Measurements from ENCODE around the gene MICU2.

The MICU2 gene

DNA sequence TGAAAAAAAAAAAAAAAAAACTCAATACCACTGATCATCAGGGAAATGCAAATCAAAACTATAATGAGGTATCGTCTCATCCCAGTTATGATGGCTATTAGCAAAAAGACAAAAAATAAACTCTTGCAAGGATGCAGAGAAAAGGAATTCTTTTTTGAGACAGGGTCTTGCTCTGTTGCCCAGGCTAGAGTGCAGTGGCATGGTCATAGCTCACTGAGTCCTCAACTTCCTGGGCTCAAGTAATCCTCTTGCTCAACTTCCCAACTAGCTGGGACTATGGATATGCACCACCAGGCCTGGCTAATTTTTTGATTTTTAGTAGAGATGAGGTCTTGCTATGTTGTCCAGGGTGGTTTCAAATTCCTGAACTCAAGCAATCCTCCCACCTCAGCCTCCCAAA, 59.5 kb downstream of the MICU2 start:
- DNase-seq (ENCODE audit: low spot score): no peak

DNA sequence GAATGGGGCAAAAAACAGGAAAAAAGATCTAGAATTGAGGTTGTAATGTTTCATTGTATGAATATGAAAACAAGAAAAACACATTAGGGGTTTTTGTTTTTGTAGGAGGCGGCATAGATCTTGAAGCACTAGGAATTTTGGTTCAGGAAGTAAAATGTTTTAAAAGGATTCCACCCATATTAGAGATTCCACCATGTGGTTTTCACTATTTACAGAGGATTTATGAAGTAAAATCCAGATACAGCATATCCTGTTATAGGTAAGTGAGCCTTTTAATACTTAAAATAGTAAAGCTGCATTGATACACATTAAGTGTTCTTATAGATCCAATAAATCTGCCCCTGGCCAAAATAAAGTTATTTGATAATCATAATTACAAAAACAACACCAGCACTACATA, 61.4 kb downstream of the MICU2 start:
- no peak for DNase-seq (ENCODE audit: low spot score)

DNA sequence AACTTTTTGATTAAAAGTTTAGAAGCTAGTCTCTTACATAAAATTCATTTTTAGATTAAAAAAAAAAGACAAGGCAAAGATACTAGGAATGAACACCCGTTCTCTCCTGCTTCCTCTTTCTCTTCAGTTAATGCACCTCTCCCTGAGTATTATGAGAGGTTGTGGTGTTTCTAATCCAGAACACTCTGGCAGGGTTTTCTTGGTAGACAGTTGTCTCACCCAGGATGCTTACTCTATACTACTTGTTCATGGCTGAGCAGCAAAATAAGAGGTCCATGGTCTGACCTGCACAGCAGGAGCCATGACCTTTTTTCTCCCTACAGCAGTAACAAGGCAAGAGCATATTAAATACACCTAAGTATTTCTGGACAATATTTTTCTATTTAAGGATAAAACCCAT, 62.0 kb downstream of the MICU2 start:
- no peak for DNase-seq (ENCODE audit: low spot score)

DNA sequence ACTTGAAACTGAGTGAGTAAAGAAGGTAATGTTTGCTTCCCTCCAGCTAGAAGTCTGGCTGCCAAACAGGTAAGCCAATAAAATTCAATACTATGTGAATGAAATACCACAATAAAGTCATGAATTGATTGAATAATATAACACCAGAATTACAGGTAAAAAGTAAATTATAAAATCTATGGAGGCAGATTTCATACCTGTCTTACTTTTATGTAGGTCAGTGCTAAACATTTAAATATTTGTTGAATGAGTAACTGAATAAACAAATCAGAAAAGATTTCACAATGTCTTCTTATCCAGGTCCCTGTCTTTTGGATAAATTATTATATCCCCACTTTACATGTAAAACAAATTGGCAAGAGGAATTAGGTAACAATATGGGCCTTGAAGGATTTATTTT, 62.7 kb downstream of the MICU2 start:
- no peak for DNase-seq (ENCODE audit: low spot score)

DNA sequence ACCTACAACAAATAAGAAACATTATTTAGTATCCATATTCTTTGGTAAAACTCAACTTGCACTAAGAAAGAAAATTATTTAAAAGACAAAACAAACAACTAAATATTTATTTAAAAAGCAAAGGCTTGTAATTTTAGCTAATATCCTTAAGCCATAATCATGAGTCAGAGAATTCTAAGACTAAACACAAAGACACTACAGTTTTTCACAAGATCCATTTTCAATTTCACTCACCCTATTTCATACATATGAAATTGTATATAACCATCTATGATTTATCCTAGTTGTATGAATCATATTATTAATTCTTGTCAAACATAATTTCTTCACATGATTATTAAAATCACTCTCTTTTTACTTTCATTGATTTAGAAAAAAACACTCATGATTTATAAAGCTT, 64.3 kb downstream of the MICU2 start:
- no peak for DNase-seq (ENCODE audit: low spot score)

DNA sequence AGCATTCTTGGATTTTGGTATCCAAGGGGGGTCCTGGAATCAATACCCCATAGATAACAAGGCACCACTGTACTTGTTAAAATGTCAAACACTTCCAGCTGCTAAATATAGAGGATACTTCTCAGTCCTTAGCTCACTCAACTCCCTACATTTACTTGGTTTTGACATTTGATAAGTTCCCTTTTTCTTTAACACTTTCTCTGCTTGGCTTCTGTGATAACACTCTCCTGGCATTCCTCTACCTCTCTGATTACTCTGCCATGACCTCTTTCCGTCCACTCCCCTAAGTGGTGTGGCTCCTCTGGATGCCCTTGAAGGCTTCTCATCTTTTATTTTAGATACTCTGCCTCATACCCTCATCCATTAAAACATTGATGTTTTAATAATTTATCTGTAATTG, 65.2 kb downstream of the MICU2 start:
- DNase-seq (ENCODE audit: low spot score): no peak

DNA sequence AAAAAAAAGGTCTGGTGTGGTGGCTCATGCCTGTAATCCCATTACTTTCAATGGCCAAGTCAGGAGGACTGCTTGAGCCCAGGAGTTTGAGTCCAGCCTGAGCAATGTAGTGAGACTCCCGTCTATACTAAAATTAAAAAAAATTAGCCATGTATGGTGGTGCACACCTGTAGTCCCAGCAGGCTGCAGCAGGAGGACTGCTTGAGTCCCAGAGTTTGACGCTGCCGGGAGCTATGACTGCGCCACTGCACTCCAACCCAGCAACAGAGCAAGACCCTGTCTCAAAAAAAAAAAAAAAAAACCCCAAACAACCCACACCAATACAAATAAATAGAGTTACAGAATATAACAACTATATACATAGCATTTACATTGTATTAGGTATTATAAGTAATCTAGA, 65.7 kb downstream of the MICU2 start:
- DNase-seq (ENCODE audit: low spot score): no peak

DNA sequence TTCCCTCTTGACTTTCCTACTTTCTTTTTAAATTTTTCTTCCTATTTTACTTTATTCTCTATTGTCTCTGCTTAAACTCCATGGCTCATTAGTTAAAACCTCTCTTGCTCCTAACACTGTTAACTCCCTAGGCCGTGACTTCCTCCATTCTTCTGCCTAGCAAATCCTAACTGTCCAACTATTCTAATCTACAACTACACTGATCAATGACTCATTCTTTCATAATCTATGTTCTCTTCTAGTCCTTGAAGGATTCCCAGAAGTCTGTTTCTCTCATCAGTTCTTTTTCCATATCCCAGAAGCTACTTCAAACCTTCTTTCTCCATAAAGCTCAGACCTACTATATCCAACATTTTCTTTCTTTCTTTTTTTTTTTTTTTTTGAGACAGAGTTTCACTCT, 66.9 kb downstream of the MICU2 start:
- no peak for DNase-seq (ENCODE audit: low spot score)

DNA sequence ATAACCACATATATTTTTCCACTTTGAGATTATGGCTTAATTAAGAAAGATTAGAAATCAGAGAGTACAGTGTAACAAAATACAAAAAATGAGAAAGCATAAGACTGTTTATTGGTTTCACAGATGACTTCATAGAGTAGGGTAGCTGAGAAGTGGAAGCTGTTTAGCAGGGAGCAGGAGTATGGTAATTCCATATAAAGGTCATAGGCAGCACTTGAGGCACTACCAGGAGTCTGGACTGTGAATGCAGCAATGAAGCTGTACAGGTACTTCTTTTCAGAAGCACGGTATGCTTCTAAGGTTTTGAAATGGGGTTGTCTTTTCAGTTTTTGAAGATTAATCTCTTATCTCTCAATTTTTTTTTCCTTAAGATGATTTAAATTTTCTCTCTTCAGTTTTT, 69.2 kb downstream of the MICU2 start:
- DNase-seq (ENCODE audit: low spot score): no peak

DNA sequence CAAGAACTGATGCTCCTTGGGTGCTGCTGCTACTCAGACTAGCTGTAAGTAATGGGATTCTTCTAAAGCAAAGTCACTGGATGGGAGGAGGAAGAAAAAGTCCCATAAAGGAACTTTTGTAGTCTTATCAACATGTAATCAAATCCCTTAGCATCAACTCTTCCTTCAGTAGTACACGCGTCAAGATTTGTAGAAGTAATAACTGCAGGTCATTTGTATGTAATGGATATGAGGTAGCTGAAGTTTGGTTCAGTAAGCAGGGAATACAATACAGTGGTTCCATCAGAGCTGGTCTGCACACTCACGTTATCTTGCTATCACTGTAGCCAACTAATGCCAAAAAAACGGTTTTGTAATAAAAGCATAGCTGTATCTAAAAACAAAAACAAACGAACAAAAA, 72.5 kb downstream of the MICU2 start:
- DNase-seq (ENCODE audit: low spot score): no peak

DNA sequence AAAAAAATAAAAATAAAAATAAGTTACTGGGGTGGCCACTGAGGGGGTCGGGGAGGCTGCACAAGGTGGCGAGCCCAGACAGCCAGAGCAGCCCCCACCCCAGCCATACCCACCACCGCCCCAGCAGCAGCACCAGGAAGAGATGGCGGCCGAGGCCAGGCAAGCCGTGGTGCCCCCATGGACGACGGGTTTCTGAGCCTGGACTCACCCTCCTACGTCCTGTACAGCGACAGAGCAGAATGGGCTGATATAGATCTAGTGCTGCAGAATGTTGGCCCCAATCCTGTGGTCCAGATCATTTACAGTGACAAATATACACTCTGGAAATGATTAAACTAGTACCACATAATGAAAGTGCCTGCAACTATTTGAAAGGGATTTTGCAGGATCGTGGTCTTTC, 73.3 kb downstream of the MICU2 start:
- no peak for DNase-seq (ENCODE audit: low spot score)

DNA sequence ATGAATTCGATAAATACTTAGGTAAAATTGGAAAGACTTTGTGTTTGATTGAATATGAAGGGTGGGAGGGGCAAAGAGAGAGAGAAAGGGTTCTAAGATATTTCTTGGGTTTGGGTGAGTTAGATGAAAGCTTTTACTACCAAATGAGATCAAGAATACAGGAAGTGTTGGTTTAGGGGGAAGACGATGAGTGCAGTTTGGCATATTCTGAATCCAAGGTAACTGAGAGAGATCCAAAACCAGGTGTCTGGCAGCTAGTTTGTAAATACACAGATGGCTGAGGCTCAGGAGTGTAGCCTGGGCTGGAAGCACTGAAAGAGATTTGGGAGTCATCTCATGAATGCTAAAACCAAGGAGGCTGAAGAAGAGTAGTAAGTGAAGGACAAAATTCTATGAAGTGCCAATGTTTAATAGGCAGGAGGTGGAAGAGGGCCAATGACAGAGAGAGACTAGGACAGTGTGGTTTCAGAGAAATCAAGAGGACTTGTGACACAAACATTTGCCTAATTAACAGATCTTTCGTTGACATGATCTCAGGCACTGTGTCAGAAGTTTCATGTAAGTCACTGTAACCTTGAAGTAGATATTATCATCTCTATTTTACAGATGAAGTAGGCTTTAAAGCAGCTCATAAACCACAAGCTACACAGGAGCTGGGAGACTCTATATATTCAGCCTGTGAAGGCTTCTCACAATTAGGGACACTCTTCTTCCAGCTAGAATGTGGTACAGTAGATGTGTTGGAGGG, 74.7 kb downstream of the MICU2 start:
- no peak for DNase-seq (ENCODE audit: low spot score)

DNA sequence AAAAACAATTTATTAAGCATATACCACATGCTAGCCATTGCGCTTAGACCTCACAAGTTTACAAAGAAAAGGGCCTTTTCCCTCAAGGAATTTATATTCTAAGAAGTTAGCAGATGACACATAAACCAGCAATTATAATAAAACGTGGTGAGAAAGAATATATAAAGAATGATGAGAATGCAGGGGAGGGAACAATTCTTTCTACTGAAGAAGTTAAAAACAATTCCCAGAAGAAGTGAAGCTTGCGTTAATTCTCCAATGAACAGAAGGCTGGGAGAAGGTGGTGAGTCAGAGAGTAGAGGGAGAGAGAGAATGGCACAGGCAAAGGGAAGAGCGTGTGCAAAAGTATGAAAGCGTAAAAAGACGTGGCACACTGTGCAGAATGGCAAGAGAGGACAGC, 75.4 kb downstream of the MICU2 start:
- peak; percentile 57 for DNase-seq (ENCODE audit: low spot score)

DNA sequence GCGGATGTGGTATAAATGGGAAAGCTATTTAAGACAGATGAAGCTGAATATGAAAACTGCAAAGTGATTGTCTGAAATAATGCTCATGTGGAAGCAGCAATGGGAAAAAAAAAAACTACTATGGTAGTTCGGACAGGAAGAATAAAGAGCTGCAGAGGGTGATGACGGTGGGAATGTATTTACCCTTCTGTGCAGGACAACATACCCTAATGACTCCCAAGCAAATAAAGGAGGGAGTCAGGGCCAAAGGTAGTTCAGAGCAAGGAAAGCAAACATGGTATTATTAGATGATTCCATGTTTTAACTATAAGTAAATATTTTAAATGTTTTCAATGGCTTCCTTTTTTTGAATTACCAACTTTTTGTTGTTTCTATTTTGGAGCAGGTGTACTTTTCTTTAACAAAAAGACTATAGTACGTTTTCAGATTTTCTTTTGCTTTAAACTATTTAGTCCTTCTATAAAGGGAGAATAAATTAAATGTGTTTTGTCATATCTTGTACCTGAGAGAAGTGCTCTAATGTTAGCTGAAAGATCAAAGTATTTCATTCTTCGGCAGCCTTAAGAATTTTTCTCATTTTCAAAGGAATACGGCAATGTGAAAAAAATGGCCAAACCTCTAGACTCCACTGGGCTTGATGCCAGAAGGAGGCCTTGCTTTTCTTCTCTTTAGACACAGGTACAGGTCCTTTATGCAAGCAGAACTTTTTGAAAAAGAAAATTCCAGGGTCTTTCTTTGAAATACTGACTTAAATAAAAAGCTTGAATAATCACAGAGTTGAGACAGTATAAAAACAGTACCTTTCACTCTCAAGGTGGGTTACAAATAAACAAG, 77.0 kb downstream of the MICU2 start:
- no peak for DNase-seq (ENCODE audit: low spot score)

DNA sequence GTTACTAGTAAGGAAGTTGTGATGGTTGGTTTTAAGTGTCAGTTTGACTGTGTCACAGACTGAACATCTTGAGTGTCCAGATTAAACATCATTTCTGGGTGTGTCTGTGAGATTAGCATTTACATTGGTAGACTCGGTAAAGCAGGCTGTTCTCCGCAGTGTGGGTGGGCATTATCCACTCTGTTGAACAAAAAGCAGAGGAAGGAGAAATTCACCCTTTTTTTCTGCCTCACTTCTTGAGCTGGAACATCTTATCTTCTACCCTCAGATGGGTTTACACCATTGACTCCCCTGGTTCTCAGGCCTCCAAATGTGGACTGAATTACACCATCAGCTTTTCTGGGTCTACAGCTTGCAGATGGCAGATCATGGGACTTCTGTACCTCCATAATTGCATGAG, 81.1 kb downstream of the MICU2 start:
- no peak for DNase-seq (ENCODE audit: low spot score)

DNA sequence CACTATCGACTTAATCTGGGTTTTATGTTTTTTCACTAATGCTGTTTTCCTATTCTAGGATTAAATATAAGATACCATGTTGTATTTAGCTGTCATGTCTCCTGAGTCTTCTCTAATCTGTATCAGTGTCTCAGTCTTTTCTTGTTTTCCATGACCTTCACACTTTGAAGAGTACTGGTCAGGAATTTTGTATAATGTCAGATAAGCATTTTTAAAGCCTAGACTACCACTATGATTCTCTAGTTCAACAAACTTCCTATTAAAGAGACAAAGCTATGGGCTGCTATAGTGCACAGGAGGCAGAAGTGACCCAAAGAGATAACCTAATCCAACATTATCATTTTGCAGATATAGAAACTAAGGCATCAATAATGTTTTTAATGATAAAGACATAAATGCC, 81.8 kb downstream of the MICU2 start:
- no peak for DNase-seq (ENCODE audit: low spot score)

DNA sequence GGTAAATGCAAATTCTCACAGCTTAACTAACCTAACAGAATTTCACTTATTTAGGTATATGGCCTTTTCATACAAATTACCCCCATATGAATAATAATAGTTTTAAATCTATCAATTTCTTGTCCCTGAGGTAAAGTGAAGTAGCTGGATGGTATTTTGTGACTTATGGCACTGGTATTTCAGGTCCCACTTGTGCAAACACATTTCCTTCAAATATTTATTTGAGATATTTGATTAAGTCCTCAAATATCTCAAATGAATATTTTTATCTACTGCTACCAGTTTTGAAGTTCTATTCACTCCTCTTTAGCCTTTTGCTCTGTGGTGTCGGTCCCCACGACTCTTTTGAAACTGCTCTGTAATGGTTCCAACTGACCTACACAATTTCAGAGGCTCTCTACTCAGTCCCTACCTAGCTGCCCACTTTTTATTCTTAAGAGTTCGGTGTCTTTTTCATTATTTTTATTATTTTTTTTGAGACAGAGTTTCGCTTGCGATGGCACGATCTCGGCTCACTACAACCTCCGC, 85.3 kb downstream of the MICU2 start:
- no peak for DNase-seq (ENCODE audit: low spot score)

DNA sequence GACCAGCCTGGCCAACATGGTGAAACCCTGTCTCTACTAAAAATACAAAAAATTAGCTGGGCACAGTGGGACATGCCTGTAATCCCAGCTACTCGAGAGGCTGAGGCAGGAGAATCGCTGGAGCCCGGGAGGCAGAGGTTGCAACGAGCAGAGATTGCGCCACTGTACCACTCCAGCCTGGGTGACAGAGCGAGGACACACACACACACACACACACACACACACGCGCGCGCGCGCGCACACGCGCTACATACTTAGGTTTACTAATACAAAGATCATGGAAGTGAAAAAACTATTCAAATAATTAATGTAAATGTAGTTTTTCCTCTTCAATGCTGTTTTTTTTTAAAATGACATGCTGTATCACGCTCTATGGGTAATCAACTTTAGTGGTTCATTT, 86.4 kb downstream of the MICU2 start:
- no peak for DNase-seq (ENCODE audit: low spot score)

DNA sequence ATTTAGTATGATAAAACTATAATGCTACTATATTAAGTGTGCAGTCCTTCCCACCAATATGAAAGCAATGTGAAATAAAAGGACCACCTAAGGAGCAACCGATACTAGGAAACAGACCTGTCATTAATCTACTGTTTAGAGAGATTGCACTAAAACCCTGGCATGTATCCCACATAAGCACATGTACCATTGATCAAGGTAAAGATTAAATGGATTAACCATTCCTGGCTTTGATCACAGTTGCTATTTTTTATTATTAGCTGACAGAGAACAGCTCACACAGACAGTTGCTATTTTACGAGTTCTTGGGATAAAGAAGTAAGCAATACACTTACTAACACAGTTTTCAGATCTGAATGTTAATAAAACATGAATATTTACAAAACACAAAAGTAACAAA, 87.2 kb downstream of the MICU2 start:
- DNase-seq (ENCODE audit: low spot score): no peak

DNA sequence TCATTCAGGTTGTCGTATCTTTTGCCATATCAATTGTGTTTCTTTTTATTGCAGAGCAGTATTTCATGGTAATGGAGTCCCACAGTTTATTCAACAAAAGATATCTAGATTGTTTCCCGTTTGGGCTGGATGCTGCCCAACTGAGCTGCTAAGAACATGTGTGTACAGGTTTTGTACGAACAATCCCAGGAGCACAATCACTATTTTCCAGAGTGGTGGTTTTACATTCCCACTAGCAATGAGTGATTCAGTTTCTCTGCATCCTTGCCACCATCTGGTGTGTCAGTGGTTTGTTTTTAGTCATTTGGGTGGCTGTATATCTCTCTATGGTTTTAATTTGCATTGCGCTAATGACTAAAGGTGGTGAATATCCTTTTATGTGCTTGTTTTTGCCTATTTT, 92.1 kb downstream of the MICU2 start:
- peak; percentile 15 for DNase-seq (ENCODE audit: low spot score)

DNA sequence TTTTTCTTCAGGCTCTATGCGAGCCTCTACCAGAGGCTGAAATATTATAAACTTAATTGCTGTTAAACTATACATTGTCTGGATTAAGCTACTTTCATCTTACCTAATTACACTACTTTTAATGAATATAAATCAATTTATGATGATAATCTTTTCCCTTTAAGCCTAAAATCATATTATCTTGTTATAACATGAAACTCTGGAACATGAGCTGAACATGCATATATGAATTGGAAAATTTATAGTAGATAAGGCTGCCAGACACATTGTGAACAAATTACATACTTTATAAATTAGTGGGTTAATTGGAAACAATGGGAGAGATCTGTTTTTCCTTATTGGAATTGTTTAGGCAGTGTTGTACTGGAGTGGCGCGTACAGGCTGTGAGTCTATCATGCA, 99.6 kb downstream of the MICU2 start:
- DNase-seq (ENCODE audit: low spot score): no peak

DNA sequence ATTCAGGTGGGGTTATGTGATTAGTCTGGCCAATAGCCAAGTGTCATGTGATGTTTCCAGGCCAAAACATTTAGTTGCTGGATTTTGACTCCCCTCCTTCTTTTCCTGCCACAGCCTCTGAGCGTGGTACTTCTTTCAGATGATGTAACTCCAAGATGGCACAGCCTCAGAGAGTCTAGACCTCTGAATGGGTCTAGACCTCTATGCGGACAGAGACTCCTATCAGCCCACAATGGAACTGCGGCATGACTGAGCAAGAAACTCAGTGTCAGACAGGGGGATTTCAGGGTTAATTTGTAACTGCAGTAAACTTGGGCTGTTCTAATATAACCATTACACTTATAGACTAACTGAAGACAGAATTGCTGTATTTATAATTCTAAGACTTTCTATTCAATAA, 102.3 kb downstream of the MICU2 start:
- DNase-seq (ENCODE audit: low spot score): no peak

DNA sequence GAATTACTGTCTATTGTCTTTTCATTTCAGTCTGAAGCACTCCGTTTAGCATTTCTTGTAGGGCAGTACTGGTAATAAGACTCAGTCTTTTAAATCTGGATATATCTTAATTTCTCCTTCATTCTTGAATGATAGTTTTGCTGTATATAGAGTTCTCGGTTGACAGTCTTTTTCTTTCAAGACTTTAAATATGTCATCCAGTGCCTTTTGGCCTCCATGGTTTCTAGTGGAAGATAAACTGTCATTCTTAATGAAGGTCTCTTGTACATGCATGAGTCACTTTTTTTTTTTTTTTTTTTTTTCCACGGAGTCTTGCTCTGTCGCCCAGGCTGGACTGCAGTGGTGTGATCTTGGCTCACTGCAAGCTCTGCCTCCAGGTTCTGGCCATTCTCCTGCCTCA, 117.6 kb downstream of the MICU2 start:
- DNase-seq (ENCODE audit: low spot score): no peak

DNA sequence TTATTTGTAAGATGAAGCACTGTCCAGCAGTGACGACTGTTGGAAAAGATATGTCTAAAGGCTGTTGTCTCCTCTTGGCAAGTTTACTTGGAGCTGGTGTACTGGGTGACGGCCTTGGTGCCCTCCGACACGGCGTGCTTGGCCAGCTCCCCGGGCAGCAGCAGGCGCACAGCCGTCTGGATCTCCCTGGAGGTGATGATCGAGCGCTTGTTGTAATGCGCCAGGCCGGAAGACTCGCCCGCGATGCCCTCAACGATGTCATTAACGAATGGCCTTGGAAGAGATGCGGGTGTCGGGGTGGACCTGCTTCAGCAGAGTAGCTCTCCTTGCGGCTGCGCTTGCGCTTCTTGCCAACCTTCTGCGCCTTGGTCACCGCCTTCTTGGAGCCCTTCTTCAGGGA, 120.2 kb downstream of the MICU2 start:
- no peak for DNase-seq (ENCODE audit: low spot score)

All from AG20443 (cell line).